ENCODE measurements around the gene MAK. TPM values are rescaled to one million over a fixed set of nuclear protein-coding genes. Genes with fewer than 3 reads are reported as not detected.

The MAK gene
- total and polyA plus RNA-seq, 2 experiments from 2014 or later, result 0.05 TPM; not detected in 1

DNA sequence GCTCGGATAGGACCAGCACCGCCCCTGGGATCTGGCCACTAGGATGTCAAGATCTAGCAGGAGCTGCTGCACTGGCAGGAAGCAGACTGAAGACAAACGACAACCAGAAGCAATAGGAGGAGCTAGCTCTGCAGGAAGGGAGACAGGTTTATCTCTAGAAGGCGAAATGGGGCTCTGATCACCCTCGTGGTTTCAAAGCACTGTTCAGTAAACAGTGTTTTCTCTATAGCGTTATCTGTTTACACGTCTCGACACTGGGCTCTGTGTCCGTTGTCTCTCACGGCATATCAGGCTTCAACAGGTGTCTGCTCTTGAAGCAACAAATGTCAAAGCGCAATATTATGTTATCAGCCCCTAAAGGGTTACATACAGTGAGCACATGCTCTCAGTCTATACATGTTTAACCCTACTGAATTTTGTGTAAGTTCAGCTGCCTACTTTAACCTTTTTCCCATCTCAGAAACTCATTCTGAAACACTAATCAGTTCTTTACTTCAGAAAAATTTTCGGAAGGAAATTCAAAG, 66.9 kb downstream of the MAK start:
- 50% methylated on average over 12 of the region's 12 CpGs for WGBS (ENCODE audit: low lambda C conversion rate, missing lambda C conversion rate)

DNA sequence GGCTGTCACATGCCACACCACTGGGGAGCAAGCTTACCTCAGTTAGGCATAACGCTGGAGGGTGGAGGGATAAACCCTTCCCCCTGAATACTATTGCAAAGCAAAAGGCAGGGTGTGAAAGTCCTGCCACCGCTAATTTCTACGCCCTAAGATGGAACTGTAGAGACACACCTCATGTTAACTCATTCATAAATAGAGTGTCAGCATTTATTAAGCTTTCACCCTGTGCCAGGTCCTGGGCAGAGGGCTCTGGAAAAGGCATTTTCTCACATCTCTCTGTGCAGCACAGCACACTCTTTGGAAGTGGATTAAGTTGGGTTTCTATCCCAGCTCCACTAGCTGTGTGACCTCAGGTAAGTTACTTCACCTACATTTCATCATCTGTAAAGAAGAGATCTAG, 68.9 kb downstream of the MAK start:
- Histone ChIP-seq H3K27me3 (no peaks in the 10 kb centered on the region), H4K20me1 (ENCODE audit: insufficient read depth, poor library complexity, severe bottlenecking) (no peaks in the 10 kb centered on the region), H3K27ac (no peak overlapping the region), H3K9me3 (ENCODE audit: low read depth) (no peaks in the 10 kb centered on the region), H3K79me2 (no peaks in the 10 kb centered on the region), H3K4me3 (no peak overlapping the region), H3K4me2 (no peak overlapping the region), H3K4me1 (ENCODE audit: insufficient read depth) (no peaks in the 10 kb centered on the region), H3K36me3 (replicated peaks; ENCODE audit: insufficient read depth, low read depth) (no peaks in the 10 kb centered on the region), H2AFZ (no peak overlapping the region), H3K9me2 (replicated peaks; ENCODE audit: insufficient read depth) (no peaks in the 10 kb centered on the region)
- DNase-seq (ENCODE audit: low spot score), result no peak
- WGBS (ENCODE audit: low lambda C conversion rate, missing lambda C conversion rate), result 95% methylated on average over 3 of the region's 3 CpGs
- TF ChIP-seq, protein P1, sequence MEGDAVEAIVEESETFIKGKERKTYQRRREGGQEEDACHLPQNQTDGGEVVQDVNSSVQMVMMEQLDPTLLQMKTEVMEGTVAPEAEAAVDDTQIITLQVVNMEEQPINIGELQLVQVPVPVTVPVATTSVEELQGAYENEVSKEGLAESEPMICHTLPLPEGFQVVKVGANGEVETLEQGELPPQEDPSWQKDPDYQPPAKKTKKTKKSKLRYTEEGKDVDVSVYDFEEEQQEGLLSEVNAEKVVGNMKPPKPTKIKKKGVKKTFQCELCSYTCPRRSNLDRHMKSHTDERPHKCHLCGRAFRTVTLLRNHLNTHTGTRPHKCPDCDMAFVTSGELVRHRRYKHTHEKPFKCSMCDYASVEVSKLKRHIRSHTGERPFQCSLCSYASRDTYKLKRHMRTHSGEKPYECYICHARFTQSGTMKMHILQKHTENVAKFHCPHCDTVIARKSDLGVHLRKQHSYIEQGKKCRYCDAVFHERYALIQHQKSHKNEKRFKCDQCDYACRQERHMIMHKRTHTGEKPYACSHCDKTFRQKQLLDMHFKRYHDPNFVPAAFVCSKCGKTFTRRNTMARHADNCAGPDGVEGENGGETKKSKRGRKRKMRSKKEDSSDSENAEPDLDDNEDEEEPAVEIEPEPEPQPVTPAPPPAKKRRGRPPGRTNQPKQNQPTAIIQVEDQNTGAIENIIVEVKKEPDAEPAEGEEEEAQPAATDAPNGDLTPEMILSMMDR (IDR thresholded peaks at IDR 0.05; ENCODE audit: poor library complexity), result no peak
- TF ChIP-seq EZH2phosphoT487 (IDR thresholded peaks at IDR 0.05; ENCODE audit: low read depth, severe bottlenecking, unreplicated experiment) (no peak), EZH2 (IDR thresholded peaks at IDR 0.05; ENCODE audit: borderline replicate concordance) (no peak)

More for the DNA sequence above, 66.9 kb downstream of the MAK start:
- no peaks in the 10 kb centered on the region for H3K9me3 ChIP-seq (ENCODE audit: low read depth)
- H3K4me1 ChIP-seq (ENCODE audit: insufficient read depth), result no peaks in the 10 kb centered on the region
- no peaks in the 10 kb centered on the region for H3K27me3 ChIP-seq
- no peaks in the 10 kb centered on the region for H3K9me2 ChIP-seq (replicated peaks; ENCODE audit: insufficient read depth)
- TF ChIP-seq, protein P1 (IDR thresholded peaks at IDR 0.05; ENCODE audit: poor library complexity), result no peak
- TF ChIP-seq EZH2phosphoT487 (IDR thresholded peaks at IDR 0.05; ENCODE audit: low read depth, severe bottlenecking, unreplicated experiment) (no peak), EZH2 (IDR thresholded peaks at IDR 0.05; ENCODE audit: borderline replicate concordance) (no peak)
- H3K27ac ChIP-seq, result no peak overlapping the region
- no peak overlapping the region for H2AFZ ChIP-seq
- no peak overlapping the region for H3K4me3 ChIP-seq
- H4K20me1 ChIP-seq (ENCODE audit: insufficient read depth, poor library complexity, severe bottlenecking), result no peaks in the 10 kb centered on the region
- no peaks in the 10 kb centered on the region for H3K36me3 ChIP-seq (replicated peaks; ENCODE audit: insufficient read depth, low read depth)
- DNase-seq (ENCODE audit: low spot score), result peak; percentile 13
- no peaks in the 10 kb centered on the region for H3K79me2 ChIP-seq
- peak overlapping the region; percentile 32 for H3K4me2 ChIP-seq

DNA sequence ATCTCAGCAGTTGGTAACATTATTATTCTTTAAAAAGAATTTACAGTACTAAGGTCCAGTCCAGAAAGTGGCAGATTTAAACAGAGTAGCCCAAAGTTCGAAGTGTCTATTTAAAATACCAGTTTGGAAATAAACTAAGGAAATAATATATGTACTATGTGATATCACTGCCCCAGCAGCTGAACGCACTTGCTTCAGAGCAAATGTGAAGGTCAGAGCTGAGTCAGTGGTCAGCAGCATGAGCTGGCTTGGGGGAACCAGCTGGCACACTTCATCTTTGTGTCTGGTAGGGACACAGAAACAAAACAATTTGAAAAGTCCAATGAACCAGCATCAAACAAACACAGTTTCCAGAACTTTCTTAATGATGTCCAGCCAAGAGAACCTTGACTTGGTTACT, 75.3 kb downstream of the MAK start:
- DNase-seq (ENCODE audit: low spot score), result no peak
- H3K4me1 ChIP-seq (ENCODE audit: insufficient read depth), result no peaks in the 10 kb centered on the region
- no peaks in the 10 kb centered on the region for H3K27me3 ChIP-seq
- no peaks in the 10 kb centered on the region for H3K9me2 ChIP-seq (replicated peaks; ENCODE audit: insufficient read depth)
- no peaks in the 10 kb centered on the region for H3K9me3 ChIP-seq (ENCODE audit: low read depth)
- TF ChIP-seq, protein P1 (IDR thresholded peaks at IDR 0.05; ENCODE audit: poor library complexity), result no peak
- TF ChIP-seq EZH2 (IDR thresholded peaks at IDR 0.05; ENCODE audit: borderline replicate concordance) (no peak), EZH2phosphoT487 (IDR thresholded peaks at IDR 0.05; ENCODE audit: low read depth, severe bottlenecking, unreplicated experiment) (no peak)
- no peaks in the 10 kb centered on the region for H4K20me1 ChIP-seq (ENCODE audit: insufficient read depth, poor library complexity, severe bottlenecking)
- peaks cover 9% of the 10 kb centered on the region for H3K79me2 ChIP-seq
- WGBS (ENCODE audit: low lambda C conversion rate, missing lambda C conversion rate), result 96% methylated on average over 2 of the region's 2 CpGs
- no peak overlapping the region for H3K4me3 ChIP-seq
- no peak overlapping the region for H3K4me2 ChIP-seq
- no peak overlapping the region for H3K27ac ChIP-seq
- H3K36me3 ChIP-seq (replicated peaks; ENCODE audit: insufficient read depth, low read depth), result no peaks in the 10 kb centered on the region
- no peak overlapping the region for H2AFZ ChIP-seq
